PC-3 (cell line): ENCODE results near the gene ZNF710. TPM values are rescaled to one million over a fixed set of nuclear protein-coding genes. Genes with fewer than 3 reads are reported as not detected.
A peak's percentile ranks its signal among the peaks of the same experiment; 100 is the strongest.
"Not testable (repeated sequence)": the region's sequence is repeated elsewhere in the genome, so short reads cannot be mapped to it uniquely, and the experiment has no call there.

ENCODE experiments used
- ATAC-seq: fragments of 200-7000 bp; cut with Tn5 transposase; 2 replicates; pipeline ENCODE4 v1.9.1; 2020; ENCODE audit warnings: mild to moderate bottlenecking, moderate library complexity
- Bru-seq: library from RNA; stranded (reverse); fragments of 400-500 nt; gene quantifications from one replicate; lab custom pipeline; 2021; lab: Mats Ljungman, UMichigan
- BruChase-seq, 2 experiments: library from RNA; stranded (reverse); fragments of 400-500 nt; gene quantifications; one replicate each; lab custom pipeline; 2021; lab: Mats Ljungman, UMichigan
- BruUV-seq: library from RNA; stranded (reverse); fragments of 400-500 nt; replicated peaks from 2 replicates; lab custom pipeline; 2021; lab: Mats Ljungman, UMichigan
- CTCF ChIA-PET: fragments of 300-600 bp; sonication (Branson Sonifier 250); formaldehyde crosslinking; loops from one replicate; lab custom pipeline; 2022; ENCODE audit warnings: antibody characterized with exemption; lab: Charles Lee
- POLR2A ChIA-PET: fragments of 300-600 bp; sonication (Branson Sonifier 250); formaldehyde crosslinking; loops from one replicate; lab custom pipeline; 2022; ENCODE audit warnings: antibody characterized with exemption; ENCODE audit not compliant: unreplicated experiment; lab: Charles Lee
- DNase-seq: peaks from one replicate; pipeline ENCODE4 v3.0.0-alpha.2; 2015
- H2AFZ ChIP-seq: fragments of 300-600 bp; sonication (generic); 2 replicates; pipeline ENCODE4 v1.6.0; 2016; ENCODE audit warnings: antibody characterized with exemption, low read length
- H3F3A ChIP-seq: fragments of 300-600 bp; sonication (generic); one replicate; pipeline ENCODE4 v1.6.0; 2017; ENCODE audit warnings: antibody characterized with exemption, low read length, control low read depth, mild to moderate bottlenecking; ENCODE audit not compliant: unreplicated experiment
- H3K27ac ChIP-seq: fragments of 300-600 bp; sonication (generic); 2 replicates; pipeline ENCODE4 v1.5.1; 2016; ENCODE audit warnings: mild to moderate bottlenecking, low read length
- H3K27me3 ChIP-seq: fragments of 300-600 bp; sonication (generic); 2 replicates; pipeline ENCODE4 v1.6.1; 2016; ENCODE audit warnings: low read length, mixed read lengths
- H3K36me3 ChIP-seq: fragments of 300-600 bp; sonication (generic); 2 replicates; pipeline ENCODE4 v1.6.1; 2016; ENCODE audit warnings: low read depth, mixed run types, low read length, mixed read lengths
- H3K4me1 ChIP-seq: fragments of 300-600 bp; sonication (generic); 2 replicates; pipeline ENCODE4 v1.5.1; 2016; ENCODE audit warnings: low read length; ENCODE audit not compliant: insufficient read depth
- H3K4me2 ChIP-seq: fragments of 300-600 bp; sonication (generic); 2 replicates; pipeline ENCODE4 v1.6.0; 2016; ENCODE audit warnings: low read length
- H3K4me3 ChIP-seq: fragments of 300-600 bp; sonication (generic); 2 replicates; pipeline ENCODE4 v1.5.1; 2016; ENCODE audit warnings: mild to moderate bottlenecking, low read length, mixed read lengths
- H3K79me2 ChIP-seq: fragments of 300-600 bp; sonication (generic); 2 replicates; pipeline ENCODE4 v1.6.1; 2017; ENCODE audit warnings: low read length, mixed read lengths
- H3K9ac ChIP-seq: fragments of 300-600 bp; sonication (generic); 2 replicates; pipeline ENCODE4 v1.6.0; 2016; ENCODE audit warnings: mild to moderate bottlenecking, low read length
- H3K9me2 ChIP-seq: fragments of 300-600 bp; sonication (generic); replicated peaks from 2 replicates; pipeline ENCODE4 v1.6.1; 2016; ENCODE audit warnings: mixed run types, low read length, mixed read lengths
- H3K9me3 ChIP-seq: fragments of 300-600 bp; sonication (generic); 2 replicates; pipeline ENCODE4 v1.6.1; 2016; ENCODE audit warnings: low read length, mixed read lengths
- H4K20me1 ChIP-seq: fragments of 300-600 bp; sonication (generic); 2 replicates; pipeline ENCODE4 v1.6.1; 2016; ENCODE audit warnings: low read length, mixed read lengths
- EZH2 ChIP-seq: fragments of 300-600 bp; sonication (generic); IDR thresholded peaks from one replicate; pipeline ENCODE4 v1.6.1; 2017; ENCODE audit warnings: antibody characterized with exemption, mild to moderate bottlenecking, low read length; ENCODE audit not compliant: unreplicated experiment
- EZH2phosphoT487 ChIP-seq: fragments of 300-600 bp; sonication (generic); IDR thresholded peaks from 2 replicates; pipeline ENCODE4 v1.6.1; 2018; ENCODE audit warnings: mild to moderate bottlenecking, antibody characterized with exemption, low read length, borderline replicate concordance
- intact Hi-C: fragments of 100-400 bp; cut with micrococcal nuclease; formaldehyde crosslinking; loops from 2 replicates; pipeline ENCODE4 v1.9.0; 2023
- long read RNA-seq: library from polyadenylated mRNA; unstranded; transcript quantifications from one replicate; pipeline ENCODE4 v2.0.0, GENCODE V29; 2021; ENCODE audit not compliant: unreplicated experiment
- total RNA-seq: library from RNA; depleted of rRNA; stranded (reverse); fragments of >200 nt; gene quantifications from 2 replicates; pipeline ENCODE4 v1.2.3, GENCODE V29; 2014; rRNA removed
- TF ChIP-seq, protein P1 (sequence below): fragments of 300-600 bp; sonication (generic); conservative IDR thresholded peaks from 2 replicates; pipeline ENCODE4 v1.5.1; 2017; ENCODE audit warnings: antibody characterized with exemption, low read depth, mild to moderate bottlenecking, low read length

The ZNF710 gene, protein sequence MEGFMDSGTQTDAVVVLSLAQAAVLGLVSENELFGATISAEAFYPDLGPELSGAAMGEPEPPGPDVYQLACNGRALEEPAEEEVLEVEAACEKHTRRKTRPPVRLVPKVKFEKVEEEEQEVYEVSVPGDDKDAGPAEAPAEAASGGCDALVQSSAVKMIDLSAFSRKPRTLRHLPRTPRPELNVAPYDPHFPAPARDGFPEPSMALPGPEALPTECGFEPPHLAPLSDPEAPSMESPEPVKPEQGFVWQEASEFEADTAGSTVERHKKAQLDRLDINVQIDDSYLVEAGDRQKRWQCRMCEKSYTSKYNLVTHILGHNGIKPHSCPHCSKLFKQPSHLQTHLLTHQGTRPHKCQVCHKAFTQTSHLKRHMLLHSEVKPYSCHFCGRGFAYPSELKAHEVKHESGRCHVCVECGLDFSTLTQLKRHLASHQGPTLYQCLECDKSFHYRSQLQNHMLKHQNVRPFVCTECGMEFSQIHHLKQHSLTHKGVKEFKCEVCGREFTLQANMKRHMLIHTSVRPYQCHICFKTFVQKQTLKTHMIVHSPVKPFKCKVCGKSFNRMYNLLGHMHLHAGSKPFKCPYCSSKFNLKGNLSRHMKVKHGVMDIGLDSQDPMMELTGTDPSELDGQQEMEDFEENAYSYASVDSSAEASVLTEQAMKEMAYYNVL
- 12.9 and 21.2 TPM in 2 replicates for total RNA-seq
- percentile 63 among the genes with signal in this experiment for Bru-seq, nascent RNA
- BruChase-seq, experiment 1, labeled RNA remaining after a 6-hour chase: percentile 57 among the genes with signal in this experiment
- BruChase-seq, experiment 2, labeled RNA remaining after a 2-hour chase: percentile 60 among the genes with signal in this experiment
- long read RNA-seq, full-length matches to known transcripts: 2 of 15 reads
- long read RNA-seq, partial matches to known transcripts: 11 of 15 reads
- long read RNA-seq, other reads (novel, unspliced or antisense): 2 of 15 reads

GRCh38 chr15:90001062-90001682 is at the start of gene ZNF710:
Gene ZNF710, plus strand, starts transcription at chr15:90001324. Its CDS starts 65,814 bp downstream, at chr15:90067138.
- intact Hi-C loops: loop anchor here (10.0 kb wide), 1 partner anchor 106 kb away; the partner anchor contains the start of gene AP3S2
- H3F3A ChIP-seq: peaks cover 3% of the 10 kb centered on the region
- peaks cover 71% of the 10 kb centered on the region for H3K4me1 ChIP-seq
- peak within 1 kb of the TSS; percentile 89 for H3K4me3 ChIP-seq
- no peaks in the 10 kb centered on the region for H3K36me3 ChIP-seq
- DNase-seq: peak; percentile 48
- no peaks in the 10 kb centered on the region for H3K27me3 ChIP-seq
- peak within 1 kb of the TSS; percentile 82 for H3K9ac ChIP-seq
- TF ChIP-seq, protein P1, sequence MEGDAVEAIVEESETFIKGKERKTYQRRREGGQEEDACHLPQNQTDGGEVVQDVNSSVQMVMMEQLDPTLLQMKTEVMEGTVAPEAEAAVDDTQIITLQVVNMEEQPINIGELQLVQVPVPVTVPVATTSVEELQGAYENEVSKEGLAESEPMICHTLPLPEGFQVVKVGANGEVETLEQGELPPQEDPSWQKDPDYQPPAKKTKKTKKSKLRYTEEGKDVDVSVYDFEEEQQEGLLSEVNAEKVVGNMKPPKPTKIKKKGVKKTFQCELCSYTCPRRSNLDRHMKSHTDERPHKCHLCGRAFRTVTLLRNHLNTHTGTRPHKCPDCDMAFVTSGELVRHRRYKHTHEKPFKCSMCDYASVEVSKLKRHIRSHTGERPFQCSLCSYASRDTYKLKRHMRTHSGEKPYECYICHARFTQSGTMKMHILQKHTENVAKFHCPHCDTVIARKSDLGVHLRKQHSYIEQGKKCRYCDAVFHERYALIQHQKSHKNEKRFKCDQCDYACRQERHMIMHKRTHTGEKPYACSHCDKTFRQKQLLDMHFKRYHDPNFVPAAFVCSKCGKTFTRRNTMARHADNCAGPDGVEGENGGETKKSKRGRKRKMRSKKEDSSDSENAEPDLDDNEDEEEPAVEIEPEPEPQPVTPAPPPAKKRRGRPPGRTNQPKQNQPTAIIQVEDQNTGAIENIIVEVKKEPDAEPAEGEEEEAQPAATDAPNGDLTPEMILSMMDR: no peak
- no peak for TF ChIP-seq EZH2
- TF ChIP-seq EZH2phosphoT487: no peak
- H3K9me3 ChIP-seq: no peaks in the 10 kb centered on the region
- peak; percentile 18 for ATAC-seq
- POLR2A ChIA-PET: interaction anchor here (0.5 to 0.6 kb wide), 3 partner anchors 90 to 233 kb away, joined by 3 to 5 read pairs (median 4); partner anchors contain the start of genes CIB1 and GDPGP1
- H4K20me1 ChIP-seq: 0 out of 2 replicates have a peak, but pooled peaks cover 3% of the 10 kb centered on the region
- H3K27ac ChIP-seq: peak within 1 kb of the TSS; percentile 50
- peak within 1 kb of the TSS; percentile 94 for H3K4me2 ChIP-seq
- peaks cover 39% of the 10 kb centered on the region for H3K79me2 ChIP-seq
- peak within 1 kb of the TSS; percentile 64 for H2AFZ ChIP-seq
- CTCF ChIA-PET: interaction anchor here (0.6 kb wide), 2 partner anchors 114 to 120 kb away, joined by 3 to 6 read pairs; no protein-coding TSS in a partner anchor
- BruUV-seq: TSS peak; percentile 61
- no peaks in the 10 kb centered on the region for H3K9me2 ChIP-seq

- no TSS peak for BruUV-seq
- Histone ChIP-seq H3K9me2 (no peaks in the 10 kb centered on the region), H3K4me2 (no peak overlapping the region), H2AFZ (no peak overlapping the region), H3K9me3 (no peaks in the 10 kb centered on the region), H3F3A (no peaks in the 10 kb centered on the region), H3K79me2 (no peaks in the 10 kb centered on the region), H3K36me3 (no peaks in the 10 kb centered on the region), H4K20me1 (no peaks in the 10 kb centered on the region), H3K27me3 (no peaks in the 10 kb centered on the region), H3K4me1 (no peaks in the 10 kb centered on the region), H3K9ac (no peak overlapping the region), H3K27ac (no peak overlapping the region), H3K4me3 (no peak overlapping the region)
- TF ChIP-seq EZH2: no peak
- no peak for TF ChIP-seq EZH2phosphoT487
- DNase-seq (no peak), ATAC-seq (no peak)
- POLR2A ChIA-PET: no interaction called here
- intact Hi-C loops: no loop called here
- CTCF ChIA-PET: no interaction called here
Measured at GRCh38 chr15:89954541-89954940, 46.6 kb upstream of the ZNF710 start.

DNA sequence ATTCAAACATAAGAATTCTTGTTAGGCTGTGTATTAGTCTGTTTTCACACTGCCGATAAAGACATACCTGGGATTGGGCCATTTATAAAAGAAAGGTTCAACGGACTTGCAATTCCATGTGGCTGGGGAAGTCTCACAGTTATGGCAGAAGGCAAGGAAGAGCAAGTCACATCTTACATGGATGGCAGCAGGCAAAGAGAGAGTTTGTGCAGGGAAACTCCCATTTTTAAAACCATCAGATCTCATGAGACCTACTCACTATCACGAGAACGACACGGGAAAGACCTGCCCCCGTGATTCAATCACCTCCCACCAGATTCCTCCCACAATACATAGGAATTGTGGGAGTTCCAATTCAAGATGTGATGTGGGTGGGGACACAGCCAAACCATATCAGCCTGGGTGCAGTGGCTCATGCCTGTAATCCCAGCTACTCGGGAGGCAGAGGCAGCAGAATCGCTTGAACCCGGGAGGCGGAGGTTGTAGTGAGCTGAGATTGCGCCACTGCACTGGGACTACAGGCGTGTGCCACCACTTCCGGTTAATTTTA is 45.6 kb upstream of the ZNF710 start:
- CTCF ChIA-PET, intact Hi-C loops, H3F3A ChIP-seq, H3K9ac ChIP-seq, H3K27me3 ChIP-seq, BruUV-seq, ATAC-seq, H4K20me1 ChIP-seq, H3K4me1 ChIP-seq, H3K4me3 ChIP-seq, H3K27ac ChIP-seq, DNase-seq, H2AFZ ChIP-seq, H3K79me2 ChIP-seq, H3K9me2 ChIP-seq, POLR2A ChIA-PET, H3K4me2 ChIP-seq, H3K9me3 ChIP-seq, H3K36me3 ChIP-seq: not testable (repeated sequence)
